H9 (cell line): Measurements from ENCODE around the gene NPHS1. TPM values are rescaled to one million over a fixed set of nuclear protein-coding genes. Genes with fewer than 3 reads are reported as not detected.

Experiments used
- DNase-seq: peaks from one replicate; pipeline ENCODE4 v3.0.0-alpha.2; 2017
- H2AFZ ChIP-seq: one replicate; pipeline ENCODE4 v1.6.1; 2013; ENCODE audit warnings: mild to moderate bottlenecking, low read length, control low read depth, moderate library complexity
- H2AK5ac ChIP-seq: 2 replicates; pipeline ENCODE4 v1.6.1; 2013; ENCODE audit warnings: low read length, control low read depth, mixed read lengths; ENCODE audit not compliant: insufficient read length
- H2BK120ac ChIP-seq: one replicate; pipeline ENCODE4 v1.6.1; 2013; ENCODE audit warnings: low read depth, mild to moderate bottlenecking, low read length, control low read depth, inconsistent platforms; ENCODE audit not compliant: poor library complexity, severe bottlenecking
- H2BK12ac ChIP-seq: 2 replicates; pipeline ENCODE4 v1.6.1; 2013; ENCODE audit warnings: low read length, control low read depth, mixed read lengths, low read depth; ENCODE audit not compliant: insufficient read length
- H2BK15ac ChIP-seq: 2 replicates; pipeline ENCODE4 v1.6.1; 2013; ENCODE audit warnings: low read depth, low read length, control low read depth
- H2BK20ac ChIP-seq: one replicate; pipeline ENCODE4 v1.6.1; 2013; ENCODE audit warnings: low read depth, mild to moderate bottlenecking, low read length, control low read depth, inconsistent platforms; ENCODE audit not compliant: poor library complexity, severe bottlenecking
- H2BK5ac ChIP-seq: 2 replicates; pipeline ENCODE4 v1.6.1; 2013; ENCODE audit warnings: low read length, control low read depth, mixed read lengths; ENCODE audit not compliant: insufficient read length
- H3K14ac ChIP-seq: 2 replicates; pipeline ENCODE4 v1.6.1; 2013; ENCODE audit warnings: low read length, control low read depth; ENCODE audit not compliant: insufficient read depth
- H3K18ac ChIP-seq: 2 replicates; pipeline ENCODE4 v1.6.1; 2013; ENCODE audit warnings: low read depth, mild to moderate bottlenecking, mixed read lengths, low read length, control low read depth; ENCODE audit not compliant: insufficient read length
- H3K23ac ChIP-seq: 2 replicates; pipeline ENCODE4 v1.6.1; 2013; ENCODE audit warnings: low read length, control low read depth, mixed read lengths, low read depth; ENCODE audit not compliant: insufficient read length
- H3K23me2 ChIP-seq: 2 replicates; pipeline ENCODE4 v1.6.1; 2013; ENCODE audit warnings: low read depth, mild to moderate bottlenecking, mixed read lengths, low read length, control low read depth; ENCODE audit not compliant: insufficient read length, poor library complexity, severe bottlenecking
- H3K27ac ChIP-seq: 2 replicates; pipeline ENCODE4 v1.5.1; 2013; ENCODE audit warnings: low read length, control low read depth, mixed read lengths, low read depth; ENCODE audit not compliant: insufficient read length
- H3K27me3 ChIP-seq: 2 replicates; pipeline ENCODE4 v1.6.1; 2013; ENCODE audit warnings: low read length, control low read depth, inconsistent platforms; ENCODE audit not compliant: insufficient read depth
- H3K4ac ChIP-seq: 2 replicates; pipeline ENCODE4 v1.6.1; 2013; ENCODE audit warnings: low read depth, mild to moderate bottlenecking, control low read depth, inconsistent platforms, low read length, moderate library complexity
- H3K4me1 ChIP-seq: 2 replicates; pipeline ENCODE4 v1.6.1; 2013; ENCODE audit warnings: low read length, control low read depth, inconsistent platforms; ENCODE audit not compliant: insufficient read depth
- H3K4me2 ChIP-seq: 2 replicates; pipeline ENCODE4 v1.6.1; 2013; ENCODE audit warnings: low read length, control low read depth, mixed read lengths; ENCODE audit not compliant: insufficient read length, insufficient read depth
- H3K56ac ChIP-seq: 2 replicates; pipeline ENCODE4 v1.6.1; 2013; ENCODE audit warnings: low read depth, mild to moderate bottlenecking, mixed read lengths, low read length, control low read depth; ENCODE audit not compliant: insufficient read length
- H3K79me1 ChIP-seq: 2 replicates; pipeline ENCODE4 v1.6.1; 2013; ENCODE audit warnings: low read depth, mild to moderate bottlenecking, moderate library complexity, low read length, control low read depth, inconsistent platforms; ENCODE audit not compliant: insufficient read depth, poor library complexity, severe bottlenecking
- H3K79me2 ChIP-seq: 2 replicates; pipeline ENCODE4 v1.6.1; 2013; ENCODE audit warnings: low read length, control low read depth, inconsistent platforms; ENCODE audit not compliant: insufficient read depth
- H3K9ac ChIP-seq: 2 replicates; pipeline ENCODE4 v1.6.1; 2013; ENCODE audit warnings: low read length, control low read depth, mixed read lengths; ENCODE audit not compliant: insufficient read length; ENCODE audit errors: extremely low read depth
- H3K9me3 ChIP-seq: one replicate; pipeline ENCODE4 v1.6.1; 2013; ENCODE audit warnings: low read depth, low read length, inconsistent platforms; ENCODE audit not compliant: control insufficient read depth
- H3T11ph ChIP-seq: one replicate; pipeline ENCODE4 v1.6.1; 2013; ENCODE audit warnings: mild to moderate bottlenecking, low read length, control low read depth, inconsistent platforms
- H4K20me1 ChIP-seq: one replicate; pipeline ENCODE4 v1.6.1; 2013; ENCODE audit not compliant: control insufficient read depth, insufficient read length, insufficient read depth
- H4K5ac ChIP-seq: 2 replicates; pipeline ENCODE4 v1.6.1; 2013; ENCODE audit warnings: low read depth, mild to moderate bottlenecking, mixed read lengths, low read length, control low read depth; ENCODE audit not compliant: insufficient read length
- H4K8ac ChIP-seq: replicated peaks from 2 replicates; pipeline ENCODE4 v1.6.1; 2013; ENCODE audit warnings: low read length, control low read depth, mixed read lengths, low read depth; ENCODE audit not compliant: insufficient read length
- H4K91ac ChIP-seq: 2 replicates; pipeline ENCODE4 v1.6.1; 2013; ENCODE audit warnings: low read depth, mild to moderate bottlenecking, moderate library complexity, mixed read lengths, low read length, control low read depth; ENCODE audit not compliant: insufficient read length
- H3K27ac Mint-ChIP-seq, 3 experiments: 2 replicates in 2 of 3; 3 replicates in 1 of 3; pipeline ENCODE4 v1.8.0; 2020 to 2021; ENCODE audit warnings: mixed read lengths in 3 of 3, mild to moderate bottlenecking in 1 of 3, moderate library complexity in 1 of 3
- H3K27me3 Mint-ChIP-seq: 2 replicates; pipeline ENCODE4 v1.8.0; 2021; ENCODE audit warnings: low read depth, mild to moderate bottlenecking, moderate library complexity, mixed read lengths
- H3K36me3 Mint-ChIP-seq, 3 experiments: 2 replicates in 2 of 3; 3 replicates in 1 of 3; pipeline ENCODE4 v1.8.0; 2020 to 2021; ENCODE audit warnings: low read depth in 3 of 3, mixed read lengths in 3 of 3; ENCODE audit not compliant: insufficient read depth in 1 of 3
- H3K4me1 Mint-ChIP-seq, 2 experiments: 2 replicates each; pipeline ENCODE4 v1.8.0; 2020; ENCODE audit warnings: mixed read lengths in 2 of 2
- H3K4me3 Mint-ChIP-seq, 2 experiments: 2 replicates in 1 of 2; 3 replicates in 1 of 2; pipeline ENCODE4 v1.8.0; 2020 to 2021; ENCODE audit warnings: mild to moderate bottlenecking in 2 of 2, mixed read lengths in 2 of 2, moderate library complexity in 1 of 2
- H3K9me3 Mint-ChIP-seq, 2 experiments: 2 replicates in 1 of 2; 3 replicates in 1 of 2; pipeline ENCODE4 v1.8.0; 2020; ENCODE audit warnings: mild to moderate bottlenecking in 2 of 2, mixed read lengths in 2 of 2, moderate library complexity in 1 of 2
- WGBS: extraction: QIAGEN DNeasy Blood & Tissue Kit; methylation state at CpG from one replicate; pipeline ENCODE4 v1.1.7; 2013; ENCODE audit warnings: missing lambda C conversion rate, low lambda C conversion rate, mixed read lengths; ENCODE audit not compliant: insufficient read length; ENCODE audit errors: extremely low coverage; 5-methylcytosine and 5-hydroxymethylcytosine counted together
- total RNA-seq: library from RNA; stranded (reverse); gene quantifications from 2 replicates; pipeline ENCODE4 v1.2.1, GENCODE V29; 2021
- TF ChIP-seq, protein P1 (sequence below): fragments of 200-600 bp; sonication (generic); conservative IDR thresholded peaks from 3 replicates; pipeline ENCODE4 v1.8.0; 2021; ENCODE audit warnings: antibody characterized with exemption, mild to moderate bottlenecking

Gene NPHS1
- total RNA-seq, 1 experiment from 2014 or later: 0.83 TPM

DNA sequence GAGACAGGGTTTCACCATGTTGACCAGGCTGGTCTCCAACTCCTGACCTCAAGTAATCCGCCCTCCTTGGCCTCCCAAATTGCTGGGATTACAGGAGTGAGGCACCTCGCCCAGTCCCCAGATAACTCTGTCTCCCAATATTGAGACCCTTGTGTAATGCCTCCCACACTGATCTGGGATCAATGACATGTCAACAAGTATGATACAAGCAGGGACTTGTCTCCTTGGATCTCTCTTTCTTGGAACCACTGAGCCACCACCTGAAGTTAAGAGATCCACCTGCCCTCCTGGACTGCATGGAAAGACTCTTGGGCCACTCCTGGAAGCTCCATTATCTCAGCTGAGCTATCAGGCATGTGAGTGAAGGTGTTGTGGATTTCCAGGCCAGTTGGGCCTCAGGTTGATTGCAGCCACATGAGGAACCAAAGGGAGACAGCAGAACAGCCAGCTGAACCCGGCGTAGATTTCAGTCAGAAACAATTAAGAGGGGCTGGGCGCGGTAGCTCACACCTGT lies 33.0 kb upstream of the NPHS1 start:
- H3K4me3 Mint-ChIP-seq: no peak overlapping the region
- H3K4ac ChIP-seq: no peak overlapping the region
- H3K27me3 ChIP-seq: no peaks in the 10 kb centered on the region
- peaks cover 24 to 43% (median 36%) of the 10 kb centered on the region in 3 experiments for H3K36me3 Mint-ChIP-seq
- no peak overlapping the region for H3K23ac ChIP-seq
- no peak overlapping the region for H3K9ac ChIP-seq
- H3K56ac ChIP-seq: no peak overlapping the region
- H3K79me2 ChIP-seq: no peaks in the 10 kb centered on the region
- H3K4me1 ChIP-seq: no peaks in the 10 kb centered on the region
- H3K4me2 ChIP-seq: no peak overlapping the region
- no peaks in the 10 kb centered on the region; the same call in none of the 2 replicates for H3K27me3 Mint-ChIP-seq
- TF ChIP-seq, protein P1, sequence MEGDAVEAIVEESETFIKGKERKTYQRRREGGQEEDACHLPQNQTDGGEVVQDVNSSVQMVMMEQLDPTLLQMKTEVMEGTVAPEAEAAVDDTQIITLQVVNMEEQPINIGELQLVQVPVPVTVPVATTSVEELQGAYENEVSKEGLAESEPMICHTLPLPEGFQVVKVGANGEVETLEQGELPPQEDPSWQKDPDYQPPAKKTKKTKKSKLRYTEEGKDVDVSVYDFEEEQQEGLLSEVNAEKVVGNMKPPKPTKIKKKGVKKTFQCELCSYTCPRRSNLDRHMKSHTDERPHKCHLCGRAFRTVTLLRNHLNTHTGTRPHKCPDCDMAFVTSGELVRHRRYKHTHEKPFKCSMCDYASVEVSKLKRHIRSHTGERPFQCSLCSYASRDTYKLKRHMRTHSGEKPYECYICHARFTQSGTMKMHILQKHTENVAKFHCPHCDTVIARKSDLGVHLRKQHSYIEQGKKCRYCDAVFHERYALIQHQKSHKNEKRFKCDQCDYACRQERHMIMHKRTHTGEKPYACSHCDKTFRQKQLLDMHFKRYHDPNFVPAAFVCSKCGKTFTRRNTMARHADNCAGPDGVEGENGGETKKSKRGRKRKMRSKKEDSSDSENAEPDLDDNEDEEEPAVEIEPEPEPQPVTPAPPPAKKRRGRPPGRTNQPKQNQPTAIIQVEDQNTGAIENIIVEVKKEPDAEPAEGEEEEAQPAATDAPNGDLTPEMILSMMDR: no peak
- H2BK15ac ChIP-seq: no peak overlapping the region
- no peak overlapping the region for H2BK5ac ChIP-seq
- no peaks in the 10 kb centered on the region; a peak in 1 of 5 replicates for H3K9me3 Mint-ChIP-seq
- DNase-seq: no peak
- no peaks in the 10 kb centered on the region for H4K20me1 ChIP-seq
- no peaks in the 10 kb centered on the region for H3K4me1 Mint-ChIP-seq
- no peaks in the 10 kb centered on the region for H3K23me2 ChIP-seq
- H3K79me1 ChIP-seq: no peaks in the 10 kb centered on the region
- H2BK20ac ChIP-seq: no peak overlapping the region
- no peak overlapping the region for H2BK120ac ChIP-seq
- no peak overlapping the region for H3K18ac ChIP-seq
- WGBS: no CpG with 5 or more reads among the region's 6 CpGs
- H2AFZ ChIP-seq: no peak overlapping the region
- no peak overlapping the region for H4K91ac ChIP-seq
- no peak overlapping the region for H3K14ac ChIP-seq
- no peak overlapping the region for H4K5ac ChIP-seq
- no peak overlapping the region for H3K27ac Mint-ChIP-seq
- H2AK5ac ChIP-seq: no peak overlapping the region
- no peak overlapping the region for H2BK12ac ChIP-seq
- no peaks in the 10 kb centered on the region for H3K9me3 ChIP-seq
- H3T11ph ChIP-seq: no peak overlapping the region
- no peak overlapping the region for H3K27ac ChIP-seq
- H4K8ac ChIP-seq: no peak overlapping the region
